Vagina (tissue), 2 donors: Measurements from ENCODE around the gene ST8SIA5.

Experiments
- CTCF ChIP-seq, 3 experiments: fragments of 450-650 bp in 2 of 3; fragments of 200-600 bp in 1 of 3; sonication (generic) in 1 of 3; IDR thresholded peaks; one replicate each; pipeline ENCODE4 v1.5.1; 2017 to 2019; ENCODE audit warnings: antibody characterized with exemption in 3 of 3, mild to moderate bottlenecking in 2 of 3, moderate library complexity in 2 of 3
- POLR2A ChIP-seq, 2 donors: fragments of 450-650 bp; IDR thresholded peaks; one replicate each; pipeline ENCODE4 v1.6.1; 2017; ENCODE audit warnings: antibody characterized with exemption in 2 of 2, mild to moderate bottlenecking in 2 of 2, moderate library complexity in 2 of 2
- POLR2AphosphoS5 ChIP-seq, 2 donors: sonication (generic); formaldehyde crosslinking; IDR thresholded peaks; one replicate each; pipeline ENCODE4 v1.9.0; 2017; ENCODE audit warnings: antibody characterized with exemption in 2 of 2, mild to moderate bottlenecking in 2 of 2, low read depth in 1 of 2; ENCODE audit not compliant: insufficient read depth in 1 of 2

- TF ChIP-seq CTCF (IDR thresholded peaks at IDR 0.05) (no peak), POLR2AphosphoS5 (IDR thresholded peaks at IDR 0.05; ENCODE audit: insufficient read depth in 1 of 2, low read depth in 1 of 2) (no peak), POLR2A (IDR thresholded peaks at IDR 0.05) (no peak)
Measured at GRCh38 chr18:46628206-46628605, 128.6 kb downstream of the ST8SIA5 start.
